GM10248 (cell line): ENCODE results near the gene TTC7B.

Experiments used
- CTCF ChIA-PET: fragments of 300-600 bp; sonication (Branson Sonifier 250); formaldehyde crosslinking; extraction: SDS; loops from one replicate; lab custom pipeline; 2021; ENCODE audit warnings: antibody characterized with exemption; lab: Yijun Ruan, JAX
- POLR2A ChIA-PET: fragments of 350-650 bp; sonication (Branson Sonifier 250); formaldehyde crosslinking; extraction: SDS; loops from one replicate; lab custom pipeline; 2020; ENCODE audit warnings: antibody characterized with exemption; lab: Yijun Ruan, JAX
- DNase-seq: peaks from one replicate; pipeline ENCODE4 v3.0.0; 2012; ENCODE audit errors: extremely low spot score
- TF ChIP-seq, protein P1 (sequence below): IDR thresholded peaks from 2 replicates; pipeline ENCODE4 v1.5.1; 2012; ENCODE audit warnings: mild to moderate bottlenecking, low read depth; ENCODE audit errors: extremely low read depth, missing control alignments, control extremely low read depth

Gene TTC7B

DNA sequence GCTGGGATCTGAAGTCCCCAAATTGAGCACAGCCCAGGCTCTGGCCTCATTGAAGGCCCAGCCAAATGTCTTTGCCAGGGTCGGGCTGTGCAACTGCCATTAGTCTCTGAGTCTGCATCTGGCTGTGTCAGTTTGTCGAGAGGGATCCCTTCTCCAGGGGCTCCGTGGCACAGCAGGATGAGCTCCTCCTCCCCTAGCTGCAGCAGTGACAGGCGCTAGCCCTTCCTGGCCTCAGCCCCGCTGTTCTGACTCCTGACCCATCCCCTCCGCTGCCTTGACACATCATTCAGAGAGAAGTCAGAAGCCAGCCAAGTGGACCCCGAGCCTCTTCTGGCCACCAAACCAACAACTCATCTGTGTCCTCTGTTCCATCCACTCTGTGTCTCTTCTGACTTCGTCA is 231.1 kb downstream of the TTC7B start:
- TF ChIP-seq, protein P1, sequence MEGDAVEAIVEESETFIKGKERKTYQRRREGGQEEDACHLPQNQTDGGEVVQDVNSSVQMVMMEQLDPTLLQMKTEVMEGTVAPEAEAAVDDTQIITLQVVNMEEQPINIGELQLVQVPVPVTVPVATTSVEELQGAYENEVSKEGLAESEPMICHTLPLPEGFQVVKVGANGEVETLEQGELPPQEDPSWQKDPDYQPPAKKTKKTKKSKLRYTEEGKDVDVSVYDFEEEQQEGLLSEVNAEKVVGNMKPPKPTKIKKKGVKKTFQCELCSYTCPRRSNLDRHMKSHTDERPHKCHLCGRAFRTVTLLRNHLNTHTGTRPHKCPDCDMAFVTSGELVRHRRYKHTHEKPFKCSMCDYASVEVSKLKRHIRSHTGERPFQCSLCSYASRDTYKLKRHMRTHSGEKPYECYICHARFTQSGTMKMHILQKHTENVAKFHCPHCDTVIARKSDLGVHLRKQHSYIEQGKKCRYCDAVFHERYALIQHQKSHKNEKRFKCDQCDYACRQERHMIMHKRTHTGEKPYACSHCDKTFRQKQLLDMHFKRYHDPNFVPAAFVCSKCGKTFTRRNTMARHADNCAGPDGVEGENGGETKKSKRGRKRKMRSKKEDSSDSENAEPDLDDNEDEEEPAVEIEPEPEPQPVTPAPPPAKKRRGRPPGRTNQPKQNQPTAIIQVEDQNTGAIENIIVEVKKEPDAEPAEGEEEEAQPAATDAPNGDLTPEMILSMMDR = no peak
- POLR2A ChIA-PET = no interaction called here
- CTCF ChIA-PET = no interaction called here

DNA sequence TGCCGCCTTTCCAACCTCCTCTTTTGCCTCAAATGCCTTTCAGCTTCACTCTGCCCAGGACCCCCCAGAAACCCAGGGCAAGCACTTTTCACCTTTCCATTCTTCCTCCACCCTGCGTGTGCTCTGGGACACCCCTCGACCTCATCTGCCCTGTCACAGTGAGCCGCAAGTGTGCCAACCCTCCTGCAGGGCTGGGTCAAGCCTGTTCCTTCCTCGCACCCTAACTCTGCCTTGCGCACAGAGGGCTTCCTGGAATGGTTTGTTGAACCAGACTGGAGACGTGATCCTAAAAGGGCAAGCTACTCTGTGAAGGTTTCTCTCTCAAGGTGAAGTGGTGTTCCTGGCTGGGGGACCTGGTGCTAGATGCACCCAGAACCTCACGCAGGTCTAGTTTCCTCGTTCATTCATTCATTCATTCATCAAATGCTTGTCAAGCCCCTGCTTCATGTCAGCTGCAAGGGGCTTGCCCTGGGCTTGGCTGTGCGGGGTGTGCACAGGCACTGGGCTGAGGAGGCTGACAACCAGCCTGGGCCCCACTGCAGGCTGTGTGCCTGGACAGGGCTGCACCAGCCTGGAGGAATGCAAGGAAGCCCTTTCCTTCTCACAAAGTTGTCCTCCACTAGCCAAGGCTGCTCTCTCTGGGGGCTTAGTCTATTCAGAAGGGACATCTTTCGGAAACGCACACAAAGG is 232.2 kb downstream of the TTC7B start:
- TF ChIP-seq, protein P1 = no peak
- POLR2A ChIA-PET = no interaction called here
- CTCF ChIA-PET = no interaction called here
- no peak for DNase-seq

More for the DNA sequence above, 231.1 kb downstream of the TTC7B start:
- DNase-seq = no peak

GRCh38 chr14:90583427-90583826 is 232.8 kb downstream of the TTC7B start:
- ChIA-PET POLR2A (no interaction called here), CTCF (no interaction called here)
- no peak for DNase-seq
- TF ChIP-seq, protein P1 = no peak

DNA sequence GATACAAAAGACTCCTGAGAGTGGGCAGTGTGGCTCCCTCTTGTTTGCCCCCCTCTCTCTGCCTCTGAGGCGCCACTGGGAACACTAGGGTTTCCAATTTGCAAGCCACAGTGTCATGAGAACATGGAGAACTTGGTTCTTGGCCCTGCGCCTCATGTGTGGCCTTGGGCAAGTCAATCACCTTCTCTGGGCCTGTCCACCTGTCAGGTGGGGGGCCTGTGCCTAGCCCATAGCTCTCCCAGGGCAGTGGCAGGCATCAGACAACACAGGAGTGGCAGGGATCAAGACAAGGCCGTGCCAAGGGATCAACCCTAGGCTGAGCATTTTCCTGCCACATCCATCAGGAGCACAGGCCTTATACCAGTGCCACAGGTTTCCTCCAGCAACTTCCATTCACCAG is 234.1 kb downstream of the TTC7B start:
- ChIA-PET POLR2A (no interaction called here), CTCF (no interaction called here)
- no peak for DNase-seq
- TF ChIP-seq, protein P1 = no peak

DNA sequence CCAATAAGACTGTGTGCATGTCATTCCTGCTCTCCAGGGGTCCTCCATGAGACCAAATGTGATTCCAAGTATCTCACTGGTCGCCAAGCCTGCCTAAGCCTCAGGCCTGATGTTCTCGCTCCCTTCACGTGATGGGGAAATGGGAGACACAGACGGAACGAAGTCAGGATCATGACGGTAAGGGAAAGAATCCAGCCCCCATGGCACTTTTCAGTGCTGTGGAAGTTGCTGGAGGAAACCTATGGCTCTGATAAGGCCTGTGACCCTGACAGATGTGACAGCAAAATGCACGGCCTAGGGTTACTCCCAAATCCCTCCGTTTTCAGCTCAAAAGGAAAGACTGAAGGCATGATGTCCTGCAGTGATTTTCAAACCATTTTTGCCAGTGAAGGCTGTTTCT is 234.5 kb downstream of the TTC7B start:
- TF ChIP-seq, protein P1 = no peak
- ChIA-PET CTCF (no interaction called here), POLR2A (no interaction called here)
- no peak for DNase-seq

DNA sequence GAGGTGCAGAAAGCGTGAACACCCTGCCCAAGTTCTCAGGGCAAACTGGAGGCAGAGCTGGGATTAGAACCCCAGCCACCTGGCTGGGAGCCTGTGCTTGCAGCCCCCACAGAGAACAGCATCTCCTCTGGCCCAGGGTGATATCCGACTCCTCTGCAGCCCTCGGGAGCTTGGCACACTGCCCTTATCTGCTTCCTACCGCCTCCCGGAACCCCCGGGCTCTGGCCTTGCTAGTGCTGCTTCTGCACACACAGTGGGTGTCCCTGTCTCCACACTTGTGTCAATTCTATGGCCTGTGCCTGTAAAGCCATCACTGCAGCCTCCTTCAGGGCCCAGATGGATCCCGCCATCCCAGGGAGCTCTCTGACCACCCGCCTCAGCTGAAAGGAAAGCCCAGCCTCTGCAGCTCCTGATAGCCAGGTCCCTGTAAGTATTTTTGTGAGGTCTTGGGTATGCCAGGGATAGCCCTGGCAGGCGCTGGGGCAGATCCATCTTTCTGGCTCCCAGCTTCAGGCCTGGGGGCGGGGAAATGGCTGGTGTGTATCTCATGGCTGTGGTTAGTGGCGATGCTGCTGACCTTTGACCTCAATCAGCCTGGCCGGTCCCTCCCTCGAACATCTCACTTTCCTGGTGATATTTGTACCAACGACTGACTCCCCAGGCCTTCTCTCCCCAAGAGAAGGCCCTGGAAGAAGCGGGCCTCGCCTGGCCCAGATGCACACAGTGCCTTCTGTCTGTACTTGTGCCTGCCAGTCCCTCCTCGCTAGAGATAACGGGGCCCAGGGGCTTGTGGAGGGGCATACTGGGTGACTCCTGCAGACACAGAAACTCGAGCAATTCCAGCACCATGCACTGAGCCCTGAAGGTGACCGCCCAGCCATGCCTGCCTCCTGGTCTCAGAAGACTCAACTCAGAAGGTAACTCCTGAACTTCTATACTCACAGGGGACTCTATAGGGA is 235.6 kb downstream of the TTC7B start:
- ChIA-PET CTCF (no interaction called here), POLR2A (no interaction called here)
- TF ChIP-seq, protein P1 = no peak
- DNase-seq = no peak
